Transverse colon (tissue), 4 donors: ENCODE measurements around the gene LMBR1L. TPM values are rescaled to one million over a fixed set of nuclear protein-coding genes. Genes with fewer than 3 reads are reported as not detected.

Source experiments
- DNase-seq: peaks from one replicate; pipeline ENCODE4 v3.0.0-alpha.2; 2019
- H3K27ac ChIP-seq, 4 donors: fragments of 200-600 bp; sonication (generic); 2 replicates each; pipeline ENCODE4 v1.5.1; 2016 to 2018; ENCODE audit warnings: inconsistent platforms in 4 of 4
- H3K27me3 ChIP-seq: fragments of 200-600 bp; sonication (generic); 2 replicates; pipeline ENCODE4 v1.5.1; 2017; ENCODE audit warnings: inconsistent platforms
- H3K36me3 ChIP-seq, 4 donors: fragments of 200-600 bp; sonication (generic); 2 replicates each; pipeline ENCODE4 v1.5.1; 2017 to 2019; ENCODE audit warnings: inconsistent platforms in 4 of 4
- H3K4me1 ChIP-seq, 4 donors: fragments of 200-600 bp; sonication (generic); 2 replicates each; pipeline ENCODE4 v1.5.1; 2017 to 2020; ENCODE audit warnings: inconsistent platforms in 4 of 4
- H3K4me3 ChIP-seq, 4 donors: fragments of 200-600 bp; sonication (generic); 1 replicate in 1 of 4; 2 replicates in 3 of 4; pipeline versions ENCODE4 v1.5.1 to v1.6.1; 2017 to 2019; ENCODE audit warnings: inconsistent platforms in 4 of 4
- H3K9me3 ChIP-seq, 2 donors: fragments of 200-600 bp; sonication (generic); 2 replicates each; pipeline ENCODE4 v1.5.1; 2017 to 2019; ENCODE audit warnings: inconsistent platforms in 2 of 2
- CTCF ChIP-seq, 5 experiments: fragments of 200-600 bp in 3 of 5; fragments of 450-650 bp in 2 of 5; sonication (generic) in 3 of 5; IDR thresholded peaks; 1 replicate in 2 of 5; 2 replicates in 3 of 5; pipeline ENCODE4 v1.5.1; 2016 to 2017; ENCODE audit warnings: antibody characterized with exemption in 5 of 5, inconsistent platforms in 3 of 5, mild to moderate bottlenecking in 2 of 5, moderate library complexity in 1 of 5
- EP300 ChIP-seq: sonication (generic); formaldehyde crosslinking; IDR thresholded peaks from one replicate; pipeline ENCODE4 v1.6.1; 2017; ENCODE audit warnings: antibody characterized with exemption, low read depth
- POLR2A ChIP-seq: fragments of 450-650 bp; IDR thresholded peaks from one replicate; pipeline ENCODE4 v1.6.1; 2016; ENCODE audit warnings: antibody characterized with exemption, mild to moderate bottlenecking, moderate library complexity
- POLR2AphosphoS5 ChIP-seq, 3 donors: sonication (generic); formaldehyde crosslinking; IDR thresholded peaks; one replicate each; pipeline ENCODE4 v1.6.1; 2016; ENCODE audit warnings: antibody characterized with exemption in 3 of 3
- WGBS, 2 donors: methylation state at CpG; one replicate each; pipeline ENCODE4 v1.1.5; 2018; ENCODE audit warnings: low coverage in 1 of 2; 5-methylcytosine and 5-hydroxymethylcytosine counted together
- in situ Hi-C, 4 donors: fragments of 200-750 bp; cut with MboI; loops; one replicate each; pipeline versions ENCODE4 v1.15.0 to v1.15.1; 2017; ENCODE audit warnings: low sequenced_read_pairs in 3 of 4, low pct_ligation_motif_present in 1 of 4, low pct_unique_long_range_greater_than_20kb in 1 of 4
- intact Hi-C: fragments of 100-400 bp; cut with DNase I; formaldehyde crosslinking; loops from one replicate; pipeline ENCODE4 v1.15.1; 2023; ENCODE audit warnings: low total_unique reads
- total RNA-seq, 4 donors: library from RNA; depleted of rRNA; stranded (reverse); fragments of >200 nt; gene quantifications; one replicate each; pipeline ENCODE4 v1.1.0, GENCODE V29; 2016

Gene LMBR1L
- total RNA-seq, 4 donors from 2014 or later: 72.6 to 125 (median 82.1) TPM

- intact Hi-C loops: no loop called here
- Histone ChIP-seq H3K27ac (no peak overlapping the region), H3K36me3 (peaks cover 0 to 65% (median 31%) of the 10 kb centered on the region in 4 donors), H3K9me3 (no peaks in the 10 kb centered on the region), H3K4me1 (peaks cover 18 to 20% (median 19%) of the 10 kb centered on the region in 4 donors), H3K4me3 (no peak overlapping the region), H3K27me3 (no peaks in the 10 kb centered on the region)
- 82 to 90% methylated on average over 4 to 20 of the region's 20 CpGs for WGBS, 2 donors
- in situ Hi-C loops: no loop called here
- no peak for DNase-seq
- TF ChIP-seq POLR2AphosphoS5 (IDR thresholded peaks at IDR 0.05) (no peak), POLR2A (no peak), EP300 (no peak), CTCF (IDR thresholded peaks at IDR 0.05) (no peak)
Observed at GRCh38 chr12:49051777-49052438, 58.7 kb downstream of the LMBR1L start.

- in situ Hi-C loops: no loop called here
- intact Hi-C loops: no loop called here
- 91% methylated on average over 18 of the region's 18 CpGs; no CpG with 5 or more reads in 1 of the 2 donors for WGBS, 2 donors
Observed at GRCh38 chr12:49051373-49051764, 59.3 kb downstream of the LMBR1L start.

GRCh38 chr12:49050507-49051372 lies 59.9 kb downstream of the LMBR1L start:
- Histone ChIP-seq H3K4me1 (peaks cover 6 to 8% (median 8%) of the 10 kb centered on the region in 4 donors), H3K36me3 (peaks cover 0 to 76% (median 37%) of the 10 kb centered on the region in 4 donors), H3K4me3 (no peak overlapping the region), H3K27me3 (no peaks in the 10 kb centered on the region), H3K9me3 (no peaks in the 10 kb centered on the region), H3K27ac (no peak overlapping the region)
- DNase-seq: no peak
- in situ Hi-C loops: no loop called here
- TF ChIP-seq CTCF (IDR thresholded peaks at IDR 0.05): no peak
- TF ChIP-seq EP300: no peak
- no peak for TF ChIP-seq POLR2A
- TF ChIP-seq POLR2AphosphoS5 (IDR thresholded peaks at IDR 0.05): no peak
- WGBS, 2 donors: 94 to 97% methylated on average over 2 to 13 of the region's 13 CpGs
- intact Hi-C loops: no loop called here

More at GRCh38 chr12:49051373-49051764, 59.3 kb downstream of the LMBR1L start:
- Histone ChIP-seq H3K9me3 (no peaks in the 10 kb centered on the region), H3K27me3 (no peaks in the 10 kb centered on the region), H3K4me3 (no peak overlapping the region), H3K4me1 (peaks cover 12 to 14% (median 13%) of the 10 kb centered on the region in 4 donors), H3K36me3 (peaks cover 0 to 70% (median 34%) of the 10 kb centered on the region in 4 donors), H3K27ac (no peak overlapping the region)
- DNase-seq: no peak
- no peak for TF ChIP-seq EP300
- TF ChIP-seq POLR2AphosphoS5 (IDR thresholded peaks at IDR 0.05): no peak
- TF ChIP-seq POLR2A: no peak
- no peak for TF ChIP-seq CTCF (IDR thresholded peaks at IDR 0.05)

- WGBS, 2 donors: 86% methylated on average over 20 of the region's 20 CpGs; no CpG with 5 or more reads in 1 of the 2 donors
- Histone ChIP-seq H3K4me1 (no peaks in the 10 kb centered on the region), H3K36me3 (peaks cover 0 to 84% (median 41%) of the 10 kb centered on the region in 4 donors), H3K9me3 (no peaks in the 10 kb centered on the region), H3K4me3 (no peak overlapping the region), H3K27me3 (no peaks in the 10 kb centered on the region), H3K27ac (no peak overlapping the region)
- intact Hi-C loops (loop anchor here (2.0 kb wide), 1 partner anchor 19 kb away; no protein-coding TSS in a partner anchor), in situ Hi-C loops (no loop called here)
- TF ChIP-seq POLR2A (no peak), EP300 (no peak), POLR2AphosphoS5 (IDR thresholded peaks at IDR 0.05) (no peak), CTCF (IDR thresholded peaks at IDR 0.05) (no peak)
- DNase-seq: no peak
Observed at GRCh38 chr12:49049566-49050224, 61.0 kb downstream of the LMBR1L start.
